HL-60/S4 treated with retinoic acid at 250 ng/mL for 4 days and 3 days (cell line): ENCODE data around the gene LUZP4.
"Not testable (repeated sequence)": the region's sequence is repeated elsewhere in the genome, so short reads cannot be mapped to it uniquely, and the experiment has no call there.

Experiments
- in situ Hi-C: fragments of 300-500 bp; cut with MboI; formaldehyde crosslinking; loops from 2 replicates; pipeline ENCODE4 v1.7.0; 2022; ENCODE audit warnings: low sequenced_read_pairs

The LUZP4 gene

GRCh38 chrX:115333446-115333845, 43.9 kb downstream of the LUZP4 start:
- in situ Hi-C loops: no loop called here

GRCh38 chrX:115337491-115338144, 48.1 kb downstream of the LUZP4 start:
- in situ Hi-C loops: no loop called here

GRCh38 chrX:115339441-115340025, 50.0 kb downstream of the LUZP4 start:
- in situ Hi-C loops: no loop called here

GRCh38 chrX:115341421-115341820, 51.9 kb downstream of the LUZP4 start:
- in situ Hi-C loops: no loop called here

- in situ Hi-C loops: no loop called here
Observed at GRCh38 chrX:115344885-115345614, 55.5 kb downstream of the LUZP4 start.

GRCh38 chrX:115345615-115346014, 56.1 kb downstream of the LUZP4 start:
- in situ Hi-C loops: no loop called here

GRCh38 chrX:115346738-115347137, 57.2 kb downstream of the LUZP4 start:
- in situ Hi-C loops: not testable (repeated sequence)

GRCh38 chrX:115348446-115349225, 59.1 kb downstream of the LUZP4 start:
- in situ Hi-C loops: no loop called here

- in situ Hi-C loops: no loop called here
Observed at GRCh38 chrX:115350711-115351381, 61.3 kb downstream of the LUZP4 start.

GRCh38 chrX:115356369-115356768, 66.9 kb downstream of the LUZP4 start:
- in situ Hi-C loops: no loop called here
